B cell (primary cell): Measurements from ENCODE around the gene NCOA5. TPM values are rescaled to one million over a fixed set of nuclear protein-coding genes. Genes with fewer than 3 reads are reported as not detected.

Source experiments
- ATAC-seq: fragments of 200-7000 bp; cut with Tn5 transposase; one replicate; pipeline ENCODE4 v1.10.0; 2021; ENCODE audit warnings: low read depth, mild to moderate bottlenecking, moderate number of reproducible peaks, moderate library complexity
- CTCF ChIA-PET: fragments of 350-600 bp; sonication (Branson Sonifier 250); formaldehyde crosslinking; loops from one replicate; lab custom pipeline; 2021; ENCODE audit warnings: antibody characterized with exemption, inconsistent platforms; lab: Charles Lee
- POLR2A ChIA-PET: fragments of 350-600 bp; sonication (Branson Sonifier 250); formaldehyde crosslinking; loops from one replicate; lab custom pipeline; 2021; ENCODE audit warnings: antibody characterized with exemption; lab: Charles Lee
- DNase-seq: peaks from one replicate; pipeline ENCODE4 v3.0.0; 2013
- H2AFZ ChIP-seq: 2 replicates; pipeline ENCODE4 v1.6.1; 2012; ENCODE audit warnings: mild to moderate bottlenecking, low read depth, low read length; ENCODE audit not compliant: insufficient read depth, poor library complexity, severe bottlenecking
- H3K27ac ChIP-seq, 2 donors: 1 replicate in 1 of 2; 2 replicates in 1 of 2; pipeline ENCODE4 v1.5.1; 2012 to 2013; ENCODE audit warnings: low read length in 2 of 2, mild to moderate bottlenecking in 2 of 2, moderate library complexity in 1 of 2
- H3K27me3 ChIP-seq, 4 experiments: fragments of 200-600 bp in 1 of 4; sonication (generic) in 1 of 4; replicated peaks in 1 of 4; 1 replicate in 2 of 4; 2 replicates in 2 of 4; pipeline versions ENCODE4 v1.6.1 to v1.7.0; 2013 to 2016; ENCODE audit warnings: low read length in 3 of 4, mild to moderate bottlenecking in 2 of 4, mixed read lengths in 1 of 4, moderate library complexity in 1 of 4; ENCODE audit not compliant: insufficient read depth in 4 of 4, control insufficient read depth in 3 of 4; ENCODE audit errors: control extremely low read depth in 1 of 4
- H3K36me3 ChIP-seq, 2 experiments: replicated peaks in 1 of 2; 1 replicate in 1 of 2; 2 replicates in 1 of 2; pipeline versions ENCODE4 v1.6.1 to v1.7.1; 2013; ENCODE audit warnings: low read length in 1 of 2; ENCODE audit not compliant: insufficient read depth in 2 of 2, control insufficient read depth in 1 of 2; ENCODE audit errors: control extremely low read depth in 1 of 2, extremely low read depth in 1 of 2
- H3K4me1 ChIP-seq, 2 donors: fragments of 200-600 bp in 1 of 2; sonication (generic) in 1 of 2; 1 replicate in 1 of 2; 2 replicates in 1 of 2; pipeline versions ENCODE4 v1.5.1 to v1.6.1; 2013 to 2017; ENCODE audit warnings: low read length in 2 of 2; ENCODE audit not compliant: control insufficient read depth in 2 of 2, insufficient read depth in 2 of 2
- H3K4me2 ChIP-seq: replicated peaks from 2 replicates; pipeline ENCODE3; 2012; ENCODE audit warnings: mild to moderate bottlenecking, low read depth, low read length; ENCODE audit not compliant: poor library complexity, severe bottlenecking
- H3K4me3 ChIP-seq, 5 experiments: fragments of 200-600 bp in 1 of 5; sonication (generic) in 1 of 5; 1 replicate in 3 of 5; 2 replicates in 2 of 5; pipeline versions ENCODE4 v1.5.1 to v1.7.0; 2011 to 2016; ENCODE audit warnings: low read length in 4 of 5, mild to moderate bottlenecking in 4 of 5, low read depth in 2 of 5, control low read depth in 1 of 5, moderate library complexity in 1 of 5; ENCODE audit not compliant: insufficient read depth in 1 of 5; ENCODE audit errors: control extremely low read depth in 1 of 5, extremely low read depth in 1 of 5
- H3K79me2 ChIP-seq: fragments of 200-600 bp; sonication (generic); one replicate; pipeline ENCODE4 v1.6.0; 2016; ENCODE audit warnings: low read length; ENCODE audit not compliant: control insufficient read depth, insufficient read depth
- H3K9ac ChIP-seq: fragments of 200-600 bp; sonication (generic); 2 replicates; pipeline ENCODE4 v1.6.1; 2017; ENCODE audit warnings: mild to moderate bottlenecking, low read length, moderate library complexity
- H3K9me3 ChIP-seq, 3 donors: one replicate each; pipeline versions ENCODE4 v1.6.1 to v1.7.1; 2013; ENCODE audit warnings: low read length in 2 of 3; ENCODE audit not compliant: control insufficient read depth in 2 of 3, insufficient read depth in 1 of 3; ENCODE audit errors: control extremely low read depth in 1 of 3
- H4K20me1 ChIP-seq: 2 replicates; pipeline ENCODE4 v1.6.0; 2012; ENCODE audit warnings: mild to moderate bottlenecking, low read length; ENCODE audit not compliant: insufficient read depth, control insufficient read depth, poor library complexity, severe bottlenecking
- H3K27ac Mint-ChIP-seq: one replicate; pipeline ENCODE4 v1.8.0; 2021; ENCODE audit warnings: mixed read lengths
- H3K27me3 Mint-ChIP-seq: one replicate; pipeline ENCODE4 v1.8.0; 2021; ENCODE audit warnings: mixed read lengths
- H3K4me1 Mint-ChIP-seq: one replicate; pipeline ENCODE4 v1.8.0; 2021; ENCODE audit warnings: mixed read lengths
- H3K4me3 Mint-ChIP-seq: one replicate; pipeline ENCODE4 v1.8.0; 2021; ENCODE audit warnings: mixed read lengths
- H3K9me3 Mint-ChIP-seq: one replicate; pipeline ENCODE4 v1.8.0; 2022; ENCODE audit warnings: mixed read lengths; ENCODE audit not compliant: insufficient read depth
- EZH2 ChIP-seq: IDR thresholded peaks from 2 replicates; pipeline ENCODE4 v1.6.1; 2012; ENCODE audit warnings: borderline replicate concordance, low read depth, mild to moderate bottlenecking, moderate library complexity, low read length; ENCODE audit not compliant: insufficient read depth, poor library complexity, severe bottlenecking
- WGBS: methylation state at CpG from one replicate; pipeline ENCODE4 v1.1.5; 2013; ENCODE audit warnings: missing lambda C conversion rate; ENCODE audit not compliant: insufficient coverage; 5-methylcytosine and 5-hydroxymethylcytosine counted together
- intact Hi-C: fragments of 100-400 bp; cut with micrococcal nuclease; formaldehyde crosslinking; loops from one replicate; pipeline ENCODE4 v1.10.0; 2022
- polyA plus RNA-seq: library from polyadenylated mRNA; depleted of rRNA; stranded (reverse); fragments of >200 nt; gene quantifications from 2 replicates; pipeline ENCODE4 v1.2.3, GENCODE V29; 2012
- total RNA-seq, 2 donors: library from RNA; stranded (reverse); fragments of 120-200 nt in 1 of 2; gene quantifications; 1 replicate in 1 of 2; 2 replicates in 1 of 2; pipeline versions ENCODE4 v1.2.3 to v1.2.4, GENCODE V29; 2013 to 2022
- TF ChIP-seq, protein P1 (sequence below): fragments of 200-600 bp; IDR thresholded peaks from one replicate; pipeline ENCODE4 v1.8.0; 2022; ENCODE audit warnings: antibody characterized with exemption, mild to moderate bottlenecking

NCOA5 gene
- total and polyA plus RNA-seq, 2 donors (not counting 1 experiment from before 2014, with no cell fraction given): 26.0 to 41.6 TPM

DNA sequence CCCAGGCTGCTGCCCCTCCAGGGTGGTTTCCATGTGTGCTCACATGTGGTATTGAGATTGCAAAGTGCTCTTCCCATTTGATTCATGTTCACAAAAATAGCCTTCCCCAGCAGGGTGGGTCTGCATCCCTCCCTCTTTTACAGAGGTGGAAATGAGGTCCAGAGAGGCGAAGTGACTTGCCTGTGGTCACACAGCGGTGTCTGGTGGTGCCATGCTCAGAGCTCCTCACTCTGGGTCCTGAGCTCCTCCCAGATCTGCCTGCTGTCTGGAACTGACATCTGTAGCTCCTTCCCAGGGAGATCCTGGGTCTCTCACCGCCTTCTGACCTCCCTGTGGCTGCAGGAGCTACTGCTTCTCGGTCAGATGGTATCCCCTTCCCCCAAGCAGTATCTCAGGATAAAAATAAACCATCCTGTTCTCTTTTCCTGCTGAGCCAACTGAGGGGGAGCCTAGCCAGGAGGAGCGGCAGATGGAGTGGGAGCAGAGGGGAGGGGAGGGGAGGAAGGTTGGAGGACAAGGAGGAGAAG lies 40.3 kb upstream of the NCOA5 start:
- DNase-seq: peak; percentile 42
- Mint-ChIP-seq H3K4me3 (no peak overlapping the region), H3K4me1 (peaks cover 46% of the 10 kb centered on the region), H3K9me3 (no peaks in the 10 kb centered on the region), H3K27me3 (no peaks in the 10 kb centered on the region), H3K27ac (peak overlapping the region; percentile 56)
- intact Hi-C loops: loop anchor here (5.0 kb wide), 1 partner anchor 217 kb away; no protein-coding TSS in a partner anchor
- H4K20me1 ChIP-seq: peaks cover 62% of the 10 kb centered on the region
- ChIA-PET POLR2A (interaction anchor here (0.6 to 1.4 kb wide), 5 partner anchors 9 to 144 kb away, joined by 3 to 8 read pairs (median 3); no protein-coding TSS in a partner anchor), CTCF (interaction anchor here (0.6 to 7.8 kb wide), 9 partner anchors 9 to 143 kb away, joined by 3 to 87 read pairs (median 4); no protein-coding TSS in a partner anchor)
- H3K36me3 ChIP-seq: peaks cover 0 to 40% of the 10 kb centered on the region in 2 experiments
- H2AFZ ChIP-seq: no peak overlapping the region
- WGBS: 51% methylated on average over 3 of the region's 5 CpGs
- no peaks in the 10 kb centered on the region for H3K27me3 ChIP-seq
- H3K9me3 ChIP-seq: no peaks in the 10 kb centered on the region
- no peak overlapping the region for H3K9ac ChIP-seq
- no peaks in the 10 kb centered on the region for H3K79me2 ChIP-seq
- H3K4me1 ChIP-seq: peaks cover 13 to 28% of the 10 kb centered on the region in 2 donors
- TF ChIP-seq, protein P1, sequence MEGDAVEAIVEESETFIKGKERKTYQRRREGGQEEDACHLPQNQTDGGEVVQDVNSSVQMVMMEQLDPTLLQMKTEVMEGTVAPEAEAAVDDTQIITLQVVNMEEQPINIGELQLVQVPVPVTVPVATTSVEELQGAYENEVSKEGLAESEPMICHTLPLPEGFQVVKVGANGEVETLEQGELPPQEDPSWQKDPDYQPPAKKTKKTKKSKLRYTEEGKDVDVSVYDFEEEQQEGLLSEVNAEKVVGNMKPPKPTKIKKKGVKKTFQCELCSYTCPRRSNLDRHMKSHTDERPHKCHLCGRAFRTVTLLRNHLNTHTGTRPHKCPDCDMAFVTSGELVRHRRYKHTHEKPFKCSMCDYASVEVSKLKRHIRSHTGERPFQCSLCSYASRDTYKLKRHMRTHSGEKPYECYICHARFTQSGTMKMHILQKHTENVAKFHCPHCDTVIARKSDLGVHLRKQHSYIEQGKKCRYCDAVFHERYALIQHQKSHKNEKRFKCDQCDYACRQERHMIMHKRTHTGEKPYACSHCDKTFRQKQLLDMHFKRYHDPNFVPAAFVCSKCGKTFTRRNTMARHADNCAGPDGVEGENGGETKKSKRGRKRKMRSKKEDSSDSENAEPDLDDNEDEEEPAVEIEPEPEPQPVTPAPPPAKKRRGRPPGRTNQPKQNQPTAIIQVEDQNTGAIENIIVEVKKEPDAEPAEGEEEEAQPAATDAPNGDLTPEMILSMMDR: no peak
- ATAC-seq: no peak
- no peak overlapping the region for H3K4me3 ChIP-seq
- no peak overlapping the region for H3K4me2 ChIP-seq
- H3K27ac ChIP-seq: peak overlapping the region in 1 of 2 donors; percentile 58

GRCh38 chr20:46128310-46129151 lies 38.8 kb upstream of the NCOA5 start:
- TF ChIP-seq, protein P1: peak; percentile 52
- no peak for TF ChIP-seq EZH2
- Histone ChIP-seq H3K4me2 (no peak overlapping the region), H3K9me3 (no peaks in the 10 kb centered on the region), H3K4me3 (no peak overlapping the region), H3K36me3 (peaks cover 0 to 52% of the 10 kb centered on the region in 2 experiments), H2AFZ (no peak overlapping the region), H4K20me1 (peaks cover 77% of the 10 kb centered on the region), H3K27ac (no peak overlapping the region), H3K9ac (no peak overlapping the region), H3K79me2 (peaks cover 11% of the 10 kb centered on the region), H3K4me1 (peaks cover 14 to 28% of the 10 kb centered on the region in 2 donors), H3K27me3 (no peaks in the 10 kb centered on the region)
- intact Hi-C loops: no loop called here
- no peaks in the 10 kb centered on the region for H3K9me3 Mint-ChIP-seq
- H3K27me3 Mint-ChIP-seq: no peaks in the 10 kb centered on the region
- 72% methylated on average over 15 of the region's 16 CpGs for WGBS
- ChIA-PET CTCF (interaction anchor here (0.6 to 7.8 kb wide), 9 partner anchors 9 to 106 kb away, joined by 3 to 87 read pairs (median 6); no protein-coding TSS in a partner anchor), POLR2A (no interaction called here)
- no peak for DNase-seq
- peaks cover 53% of the 10 kb centered on the region for H3K4me1 Mint-ChIP-seq
- no peak overlapping the region for H3K4me3 Mint-ChIP-seq
- peak overlapping the region; percentile 59 for H3K27ac Mint-ChIP-seq
- no peak for ATAC-seq
